ENCODE data around the gene STAG2.
"Not testable (repeated sequence)": the region's sequence is repeated elsewhere in the genome, so short reads cannot be mapped to it uniquely, and the experiment has no call there.

STAG2 gene

GRCh38 chrX:123961268-123962005 lies at the start of gene STAG2:
TSS of gene STAG2 (plus strand) at chrX:123961706. CDS start at chrX:124022628, 60,922 bp downstream.
- peak; percentile 22 for DNase-seq (ENCODE audit: low read depth)

GRCh38 chrX:123917069-123917468 lies 44.4 kb upstream of the STAG2 start:
- no peak for DNase-seq (ENCODE audit: low read depth)

GRCh38 chrX:123918106-123918721 lies 43.3 kb upstream of the STAG2 start:
- DNase-seq (ENCODE audit: low read depth) = no peak

- DNase-seq (ENCODE audit: low read depth) = no peak
Measured at GRCh38 chrX:123920105-123920785, 41.3 kb upstream of the STAG2 start.

GRCh38 chrX:123923211-123923610 lies 38.3 kb upstream of the STAG2 start:
- no peak for DNase-seq (ENCODE audit: low read depth)

GRCh38 chrX:123924186-123924585 lies 37.3 kb upstream of the STAG2 start:
- DNase-seq (ENCODE audit: low read depth) = no peak

- DNase-seq (ENCODE audit: low read depth) = no peak
Measured at GRCh38 chrX:123927845-123928244, 33.7 kb upstream of the STAG2 start.

- DNase-seq (ENCODE audit: low read depth) = not testable (repeated sequence)
Measured at GRCh38 chrX:123932055-123932454, 29.5 kb upstream of the STAG2 start.

GRCh38 chrX:123943074-123943473 lies 18.4 kb upstream of the STAG2 start:
- no peak for DNase-seq (ENCODE audit: low read depth)

GRCh38 chrX:123943488-123943887 lies 18.0 kb upstream of the STAG2 start:
- no peak for DNase-seq (ENCODE audit: low read depth)

GRCh38 chrX:123949846-123950245 lies 11.7 kb upstream of the STAG2 start:
- DNase-seq (ENCODE audit: low read depth) = no peak

- DNase-seq (ENCODE audit: low read depth) = no peak
Measured at GRCh38 chrX:123959281-123960063, 2.0 kb upstream of the STAG2 start.

- no peak for DNase-seq (ENCODE audit: low read depth)
Measured at GRCh38 chrX:123960956-123961267, 594 bp upstream of the STAG2 start.

- DNase-seq (ENCODE audit: low read depth) = no peak
Measured at GRCh38 chrX:123962006-123962467, 531 bp downstream of the STAG2 start.

GRCh38 chrX:123962794-123963373 lies 1.4 kb downstream of the STAG2 start:
- DNase-seq (ENCODE audit: low read depth) = peak; percentile 70

- no peak for DNase-seq (ENCODE audit: low read depth)
Measured at GRCh38 chrX:123964156-123964834, 2.8 kb downstream of the STAG2 start.

- DNase-seq (ENCODE audit: low read depth) = no peak
Measured at GRCh38 chrX:123965712-123966111, 4.2 kb downstream of the STAG2 start.

- no peak for DNase-seq (ENCODE audit: low read depth)
Measured at GRCh38 chrX:123967497-123967896, 6.0 kb downstream of the STAG2 start.

- DNase-seq (ENCODE audit: low read depth) = no peak
Measured at GRCh38 chrX:123968383-123969050, 7.0 kb downstream of the STAG2 start.

GRCh38 chrX:123971982-123972381 lies 10.5 kb downstream of the STAG2 start:
- no peak for DNase-seq (ENCODE audit: low read depth)

GRCh38 chrX:123973921-123974320 lies 12.4 kb downstream of the STAG2 start:
- no peak for DNase-seq (ENCODE audit: low read depth)

All from activated T-helper 1 cell treated with Interleukin-2 at 50 U/mL for 16 hours (primary cell).